ENCODE data around the gene BLM. TPM values are rescaled to one million over a fixed set of nuclear protein-coding genes. Genes with fewer than 3 reads are reported as not detected.
"Not testable (repeated sequence)": the region's sequence is repeated elsewhere in the genome, so short reads cannot be mapped to it uniquely, and the experiment has no call there.

BLM gene
- total and polyA plus RNA-seq, 2 of the 8 experiments (the other 6 are each of a cell fraction or from before 2014, with no cell fraction given): 15.2 to 46.7 TPM

DNA sequence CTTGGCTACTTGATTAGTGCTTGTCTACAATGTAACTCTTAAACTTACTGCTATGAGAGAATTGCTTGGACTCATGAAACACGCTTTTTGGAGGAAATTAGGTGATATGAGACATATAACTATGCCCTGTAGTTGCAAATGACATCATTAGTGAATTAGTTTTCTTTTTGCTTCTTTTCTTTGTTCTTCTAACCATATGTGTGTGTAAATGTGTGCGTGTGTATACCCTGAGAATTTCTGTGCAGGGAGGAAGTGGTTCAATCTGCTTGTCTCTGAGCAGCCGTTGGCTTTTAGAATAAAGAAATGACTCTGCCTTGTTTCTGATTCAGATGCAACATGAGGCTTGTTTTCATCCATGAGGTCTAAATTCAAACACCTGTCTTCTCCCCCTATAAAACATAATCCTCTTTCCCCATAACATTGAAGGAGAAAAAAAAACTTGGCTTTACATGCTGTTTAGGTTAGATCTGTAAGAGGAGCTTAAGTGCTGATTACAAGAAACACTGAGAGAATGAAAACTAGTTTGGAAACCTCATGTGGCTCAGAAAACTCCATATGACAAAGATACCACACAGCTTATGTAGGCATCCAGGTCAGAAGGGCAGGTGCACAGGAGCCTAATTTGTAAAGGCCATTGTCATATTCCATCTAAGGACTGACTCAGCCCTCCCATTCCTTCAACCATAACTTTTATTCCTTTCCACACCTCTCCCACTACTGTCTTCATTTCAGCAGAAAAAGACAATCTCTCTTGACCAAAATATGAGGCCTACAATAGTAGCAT is 30.5 kb upstream of the BLM start (continued):
- TF ChIP-seq NANOG (IDR thresholded peaks at IDR 0.05; ENCODE audit: insufficient read depth, low read depth, low read length, poor library complexity, severe bottlenecking): no peak
- TF ChIP-seq NRF1 (IDR thresholded peaks at IDR 0.05; ENCODE audit: low read depth, low read length): no peak
- TF ChIP-seq CHD1 (IDR thresholded peaks at IDR 0.05; ENCODE audit: low read depth, low read length): no peak
- TF ChIP-seq KDM5A (IDR thresholded peaks at IDR 0.05; ENCODE audit: low read length): no peak
- TF ChIP-seq SP4 (IDR thresholded peaks at IDR 0.05; ENCODE audit: low read length): no peak
- no peak for TF ChIP-seq RAD21 (IDR thresholded peaks at IDR 0.05 in 1 of 2, conservative IDR thresholded peaks at IDR 0.05 in 1 of 2; ENCODE audit: low read depth in 2 of 2, low read length in 2 of 2)
- no peak for TF ChIP-seq POU5F1 (IDR thresholded peaks at IDR 0.05; ENCODE audit: low read depth, low read length)

DNA sequence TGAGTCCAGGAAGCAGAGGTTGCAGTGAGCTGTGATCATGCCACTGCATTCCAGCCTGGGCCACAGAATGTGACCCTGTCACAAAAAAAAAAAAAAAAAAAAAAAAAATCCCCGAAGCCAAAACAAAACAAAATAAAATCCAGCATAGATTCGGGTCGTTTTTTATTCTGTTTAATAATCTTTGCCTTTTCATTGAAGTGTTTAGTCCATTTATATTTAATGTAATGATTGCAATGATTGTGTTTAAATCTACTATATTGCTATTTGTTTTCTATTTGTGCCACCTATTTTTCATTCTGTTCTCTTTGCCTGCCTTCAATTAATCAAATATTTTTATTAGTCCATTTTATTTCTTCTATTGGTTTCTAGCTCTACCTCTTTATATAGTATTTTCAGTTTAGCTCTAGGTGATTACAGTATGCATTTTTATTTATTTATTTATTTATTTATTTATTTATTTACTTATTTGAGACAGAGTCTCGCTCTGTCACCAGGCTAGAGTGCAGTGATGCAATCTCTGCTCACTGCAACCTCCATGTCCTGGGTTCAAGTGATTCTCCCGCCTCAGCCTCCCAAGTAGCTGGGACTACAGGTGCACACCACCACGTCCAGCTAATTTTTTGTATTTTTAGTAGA is 27.7 kb upstream of the BLM start:
- POLR2A ChIA-PET (ENCODE audit: partially characterized antibody); H3K27me3 ChIP-seq (replicated peaks in 1 of 4; ENCODE audit: control insufficient read depth in 3 of 4, extremely low read depth in 1 of 4, insufficient read depth in 3 of 4, low read length in 3 of 4); H3K23ac ChIP-seq (ENCODE audit: insufficient read length); H3K4me2 ChIP-seq (ENCODE audit: insufficient read depth in 1 of 2, low read depth in 2 of 2, low read length in 2 of 2); H3K36me3 ChIP-seq (ENCODE audit: control insufficient read depth in 2 of 4, insufficient read depth in 4 of 4, low read length in 3 of 4); H2BK20ac ChIP-seq (ENCODE audit: low read length); H4K20me1 ChIP-seq (replicated peaks in 1 of 2; ENCODE audit: control insufficient read depth in 1 of 2, insufficient read depth in 2 of 2, low read length in 2 of 2); H2BK15ac ChIP-seq (ENCODE audit: low read length); H3K4me1 ChIP-seq (replicated peaks in 1 of 4; ENCODE audit: control insufficient read depth in 3 of 4, insufficient read depth in 4 of 4, low read length in 3 of 4); H2BK120ac ChIP-seq (replicated peaks; ENCODE audit: low read depth, low read length); H3K56ac ChIP-seq (replicated peaks; ENCODE audit: insufficient read length, low read depth, low read length); H3K4me3 ChIP-seq (ENCODE audit: extremely low read depth in 1 of 4, insufficient read depth in 2 of 4, low read depth in 3 of 4, low read length in 4 of 4); H4K5ac ChIP-seq (ENCODE audit: insufficient read length, low read depth, low read length); DNase-seq (ENCODE audit: low read depth in 1 of 2, low spot score in 2 of 2); H2AFZ ChIP-seq (ENCODE audit: low read length); H4K91ac ChIP-seq (replicated peaks; ENCODE audit: insufficient read length, low read length); H2BK5ac ChIP-seq (ENCODE audit: low read depth, low read length); H3K23me2 ChIP-seq (ENCODE audit: low read depth, low read length); H2AK5ac ChIP-seq (ENCODE audit: low read depth, low read length); H3K27ac ChIP-seq (ENCODE audit: low read depth, low read length); H3K9me3 ChIP-seq (ENCODE audit: insufficient read depth in 2 of 2, low read depth in 1 of 2, low read length in 1 of 2); H3K9ac ChIP-seq (replicated peaks in 1 of 4; ENCODE audit: extremely low read depth in 1 of 4, low read depth in 3 of 4, low read length in 3 of 4); H3K79me2 ChIP-seq (ENCODE audit: control insufficient read depth in 1 of 2, insufficient read depth in 2 of 2, low read length in 2 of 2); H3K18ac ChIP-seq (ENCODE audit: extremely low read depth, low read length); FAIRE-seq; H3K79me1 ChIP-seq (ENCODE audit: low read depth, low read length); H4K8ac ChIP-seq (ENCODE audit: extremely low read depth, insufficient read depth, low read length); H3K4ac ChIP-seq (replicated peaks; ENCODE audit: insufficient read length, low read depth, low read length); H3K14ac ChIP-seq (ENCODE audit: insufficient read length); H2BK12ac ChIP-seq (ENCODE audit: low read depth, low read length): not testable (repeated sequence)
- WGBS, 2 experiments (ENCODE audit: extremely low coverage in 1 of 2, insufficient coverage in 1 of 2, insufficient read length in 1 of 2, insufficient replicate concordance in 2 of 2, low coverage in 1 of 2, low lambda C conversion rate in 2 of 2, missing lambda C conversion rate in 1 of 2): 77% methylated on average over 5 of the region's 6 CpGs; no CpG with 5 or more reads in 1 of the 2 experiments
- CTCF ChIA-PET (ENCODE audit: partially characterized antibody): interaction anchor here (1.2 to 2.8 kb wide), 3 partner anchors 12 to 368 kb away, joined by 3 to 11 read pairs (median 3); no protein-coding TSS in a partner anchor

Data from H1 (cell line).